Measurements from ENCODE around the gene ZFP42. TPM values are rescaled to one million over a fixed set of nuclear protein-coding genes. Genes with fewer than 3 reads are reported as not detected.

ZFP42 gene
- total RNA-seq = not detected in 2 replicates
- long read RNA-seq = 0 reads

DNA sequence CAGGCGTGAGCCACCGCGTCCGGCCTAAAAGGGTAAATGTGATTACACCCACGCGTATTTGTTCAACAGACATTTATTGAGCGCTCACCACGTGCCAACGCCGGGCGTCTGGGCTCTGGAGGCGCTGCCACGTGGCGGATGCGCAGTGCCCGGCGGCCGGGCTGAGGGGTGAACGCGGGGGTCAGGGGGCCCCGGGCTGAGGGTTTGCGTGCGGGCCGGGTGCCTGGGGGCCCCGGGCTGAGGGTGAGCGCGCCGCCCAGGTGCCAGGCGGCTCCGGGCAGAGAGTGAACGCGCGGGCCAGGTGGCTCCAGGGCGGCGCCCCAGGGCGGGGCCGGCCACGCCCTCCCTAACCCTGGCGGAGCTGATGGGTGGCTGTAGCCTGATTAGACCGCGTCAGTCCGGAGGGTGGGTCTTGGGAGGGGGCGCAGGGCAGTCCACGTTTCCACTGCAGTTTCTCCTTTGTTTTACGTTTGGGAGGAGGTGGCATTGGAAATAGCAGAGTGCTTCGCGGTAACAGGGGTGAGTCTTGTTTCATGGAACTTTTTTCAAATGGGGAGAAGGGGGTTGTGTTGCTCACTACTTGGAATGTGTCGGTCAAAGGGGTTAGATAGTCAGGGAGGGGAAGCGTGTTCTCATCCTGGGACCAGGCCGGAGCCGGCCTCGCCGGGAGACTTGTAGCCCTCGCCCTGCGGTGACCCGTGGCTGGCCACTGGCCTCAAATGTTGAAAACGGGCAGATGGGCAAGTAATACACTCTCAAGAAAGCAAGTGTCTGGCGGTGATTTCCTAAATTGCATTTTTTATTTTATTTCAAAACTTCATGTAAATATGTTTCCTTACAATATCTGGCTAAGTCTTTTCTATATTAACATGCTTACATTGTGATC is at the start of gene ZFP42:
TSS of gene ZFP42 (plus strand) at position 450 of the 886 bp plus-strand sequence. CDS start 7,037 bp downstream, outside the sequence.
- H3K4me3 Mint-ChIP-seq (ENCODE audit: unreplicated experiment) = no peak within 1 kb of the TSS
- peaks cover 3% of the 10 kb centered on the region for H3K9me3 Mint-ChIP-seq (ENCODE audit: unreplicated experiment)
- H3K36me3 Mint-ChIP-seq (ENCODE audit: unreplicated experiment) = no peaks in the 10 kb centered on the region
- peaks cover under 1% of the 10 kb centered on the region for H3K4me1 Mint-ChIP-seq (ENCODE audit: unreplicated experiment)
- DNase-seq (ENCODE audit: extremely low spot score, unreplicated experiment) = no peak
- TF ChIP-seq, protein P1, sequence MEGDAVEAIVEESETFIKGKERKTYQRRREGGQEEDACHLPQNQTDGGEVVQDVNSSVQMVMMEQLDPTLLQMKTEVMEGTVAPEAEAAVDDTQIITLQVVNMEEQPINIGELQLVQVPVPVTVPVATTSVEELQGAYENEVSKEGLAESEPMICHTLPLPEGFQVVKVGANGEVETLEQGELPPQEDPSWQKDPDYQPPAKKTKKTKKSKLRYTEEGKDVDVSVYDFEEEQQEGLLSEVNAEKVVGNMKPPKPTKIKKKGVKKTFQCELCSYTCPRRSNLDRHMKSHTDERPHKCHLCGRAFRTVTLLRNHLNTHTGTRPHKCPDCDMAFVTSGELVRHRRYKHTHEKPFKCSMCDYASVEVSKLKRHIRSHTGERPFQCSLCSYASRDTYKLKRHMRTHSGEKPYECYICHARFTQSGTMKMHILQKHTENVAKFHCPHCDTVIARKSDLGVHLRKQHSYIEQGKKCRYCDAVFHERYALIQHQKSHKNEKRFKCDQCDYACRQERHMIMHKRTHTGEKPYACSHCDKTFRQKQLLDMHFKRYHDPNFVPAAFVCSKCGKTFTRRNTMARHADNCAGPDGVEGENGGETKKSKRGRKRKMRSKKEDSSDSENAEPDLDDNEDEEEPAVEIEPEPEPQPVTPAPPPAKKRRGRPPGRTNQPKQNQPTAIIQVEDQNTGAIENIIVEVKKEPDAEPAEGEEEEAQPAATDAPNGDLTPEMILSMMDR (IDR thresholded peaks at IDR 0.05) = no peak
- no peak within 1 kb of the TSS for H3K27ac Mint-ChIP-seq (ENCODE audit: unreplicated experiment)
- no peaks in the 10 kb centered on the region for H3K27me3 Mint-ChIP-seq (ENCODE audit: unreplicated experiment)

DNA sequence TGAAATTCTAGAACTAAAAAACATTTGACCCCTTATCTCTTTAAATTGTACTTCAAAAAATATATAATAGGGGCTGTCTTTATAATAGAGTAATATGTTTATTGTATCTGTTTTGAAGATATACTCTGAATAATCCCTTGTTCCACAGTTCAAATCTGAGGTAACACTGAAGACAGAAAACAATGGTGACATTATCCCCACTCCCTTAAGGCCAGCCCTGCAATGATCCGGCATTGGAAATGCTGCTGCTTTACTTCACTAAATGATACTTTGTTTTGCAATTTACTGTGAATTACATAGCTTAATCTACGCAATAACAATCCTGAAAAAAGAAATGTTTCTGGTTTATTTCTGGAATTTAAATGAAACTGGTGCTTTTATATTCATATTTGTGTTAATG is 34.4 kb upstream of the ZFP42 start:
- Mint-ChIP-seq H3K9me3 (ENCODE audit: unreplicated experiment) (no peaks in the 10 kb centered on the region), H3K27me3 (ENCODE audit: unreplicated experiment) (no peaks in the 10 kb centered on the region), H3K4me3 (ENCODE audit: unreplicated experiment) (no peak overlapping the region), H3K27ac (ENCODE audit: unreplicated experiment) (no peak overlapping the region), H3K4me1 (ENCODE audit: unreplicated experiment) (peaks cover 8% of the 10 kb centered on the region), H3K36me3 (ENCODE audit: unreplicated experiment) (no peaks in the 10 kb centered on the region)
- no peak for DNase-seq (ENCODE audit: extremely low spot score, unreplicated experiment)
- TF ChIP-seq, protein P1 (IDR thresholded peaks at IDR 0.05) = no peak

DNA sequence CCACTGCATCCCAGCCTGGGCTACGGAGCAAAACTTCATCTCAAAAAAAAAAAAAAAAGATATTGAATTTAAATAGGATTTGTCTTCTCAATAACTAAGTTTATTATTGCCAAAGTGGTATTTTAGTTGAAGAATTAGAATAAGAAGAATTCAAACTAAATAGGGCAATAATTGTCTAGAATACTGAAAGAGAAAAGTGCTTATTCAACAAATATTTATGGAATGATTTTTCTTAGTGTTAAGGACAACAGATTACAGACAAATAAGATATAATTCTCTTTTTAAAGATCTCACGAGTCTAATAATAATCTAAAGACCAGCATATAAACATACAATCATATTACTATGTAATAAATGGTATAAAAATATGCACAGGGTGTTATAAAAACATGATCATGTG is 33.6 kb upstream of the ZFP42 start:
- Mint-ChIP-seq H3K9me3 (ENCODE audit: unreplicated experiment) (no peaks in the 10 kb centered on the region), H3K4me3 (ENCODE audit: unreplicated experiment) (no peak overlapping the region), H3K4me1 (ENCODE audit: unreplicated experiment) (peaks cover 8% of the 10 kb centered on the region), H3K36me3 (ENCODE audit: unreplicated experiment) (no peaks in the 10 kb centered on the region), H3K27me3 (ENCODE audit: unreplicated experiment) (no peaks in the 10 kb centered on the region), H3K27ac (ENCODE audit: unreplicated experiment) (no peak overlapping the region)
- DNase-seq (ENCODE audit: extremely low spot score, unreplicated experiment) = no peak
- TF ChIP-seq, protein P1 (IDR thresholded peaks at IDR 0.05) = no peak

DNA sequence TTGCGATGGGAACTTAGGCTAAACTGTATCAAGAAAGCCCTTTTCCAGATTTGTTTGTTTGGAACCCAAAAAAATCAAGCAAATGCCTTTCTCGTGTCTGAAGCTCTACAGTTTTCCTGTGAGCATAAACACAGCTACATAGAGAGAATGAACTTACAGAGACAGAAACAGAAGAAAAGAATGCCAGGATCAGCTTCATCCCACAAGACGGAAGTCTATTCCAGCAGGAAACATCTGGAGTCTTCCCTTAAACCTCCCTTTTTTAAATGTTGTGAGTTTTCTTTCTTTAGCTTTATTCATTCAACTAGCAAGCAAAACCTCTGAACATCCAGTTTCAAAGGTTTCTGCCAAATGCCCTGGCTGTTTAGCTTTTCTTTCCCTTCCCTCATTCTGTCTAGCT is 32.6 kb upstream of the ZFP42 start:
- Mint-ChIP-seq H3K4me1 (ENCODE audit: unreplicated experiment) (peaks cover 8% of the 10 kb centered on the region), H3K27me3 (ENCODE audit: unreplicated experiment) (no peaks in the 10 kb centered on the region), H3K27ac (ENCODE audit: unreplicated experiment) (no peak overlapping the region), H3K9me3 (ENCODE audit: unreplicated experiment) (no peaks in the 10 kb centered on the region), H3K4me3 (ENCODE audit: unreplicated experiment) (no peak overlapping the region), H3K36me3 (ENCODE audit: unreplicated experiment) (no peaks in the 10 kb centered on the region)
- no peak for DNase-seq (ENCODE audit: extremely low spot score, unreplicated experiment)
- TF ChIP-seq, protein P1 (IDR thresholded peaks at IDR 0.05) = no peak

DNA sequence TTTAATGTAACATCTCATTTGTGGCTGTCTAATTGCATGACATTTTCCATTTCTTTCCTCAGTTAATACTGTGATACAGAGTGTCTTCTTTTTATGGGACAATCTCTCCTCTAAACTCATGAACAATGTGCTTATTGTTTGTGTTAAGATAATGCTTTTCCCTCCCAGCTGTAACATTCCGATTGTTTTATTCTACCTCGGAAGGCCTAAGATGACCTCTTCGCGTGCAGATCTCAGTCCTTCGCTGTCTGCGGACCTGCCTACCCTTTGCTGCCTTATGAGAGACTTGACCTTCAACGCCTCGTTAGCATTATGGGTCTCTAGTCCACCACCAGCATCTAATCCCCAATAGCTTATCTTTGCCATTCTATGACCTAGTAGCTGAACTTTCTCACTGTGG is 29.8 kb upstream of the ZFP42 start:
- H3K27ac Mint-ChIP-seq (ENCODE audit: unreplicated experiment) = no peak overlapping the region

More for the DNA sequence above, 29.8 kb upstream of the ZFP42 start:
- Mint-ChIP-seq H3K27me3 (ENCODE audit: unreplicated experiment) (no peaks in the 10 kb centered on the region), H3K4me3 (ENCODE audit: unreplicated experiment) (no peak overlapping the region), H3K9me3 (ENCODE audit: unreplicated experiment) (no peaks in the 10 kb centered on the region), H3K36me3 (ENCODE audit: unreplicated experiment) (no peaks in the 10 kb centered on the region), H3K4me1 (ENCODE audit: unreplicated experiment) (peaks cover 8% of the 10 kb centered on the region)
- TF ChIP-seq, protein P1 (IDR thresholded peaks at IDR 0.05) = no peak
- DNase-seq (ENCODE audit: extremely low spot score, unreplicated experiment) = no peak

Measured in osteocyte (in vitro differentiated cells).